Astrocyte (in vitro differentiated cells and primary cell): ENCODE measurements around the gene ANKRD44.

Source experiments
- EZH2 ChIP-seq: IDR thresholded peaks from 2 replicates; pipeline ENCODE4 v1.6.1; 2012; ENCODE audit warnings: mild to moderate bottlenecking, low read length, inconsistent platforms; ENCODE audit not compliant: insufficient read depth
- TF ChIP-seq, protein P1 (sequence below): IDR thresholded peaks from 2 replicates; pipeline ENCODE4 v1.5.1; 2011; ENCODE audit warnings: low read depth, mild to moderate bottlenecking, inconsistent platforms, low read length, moderate library complexity; ENCODE audit not compliant: insufficient read depth

DNA sequence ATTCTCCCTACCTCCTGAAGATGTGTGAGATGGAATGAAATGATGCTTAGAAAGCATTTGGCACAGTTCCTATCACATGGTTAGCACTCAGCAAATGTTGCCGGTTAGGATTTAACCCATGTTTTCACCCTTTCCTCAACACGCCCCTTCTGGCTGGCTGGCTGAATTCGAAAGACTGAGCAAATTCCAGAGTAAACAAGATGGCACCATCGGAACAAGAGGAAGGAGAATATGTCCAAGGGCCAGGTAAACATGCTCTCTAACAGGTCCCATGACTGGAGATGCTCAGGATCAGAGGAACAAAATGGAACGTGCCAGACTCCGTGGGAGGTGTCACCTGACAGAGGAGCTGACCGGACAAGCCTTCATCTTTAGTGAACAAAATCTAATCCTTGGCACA, 145.6 kb downstream of the ANKRD44 start:
- TF ChIP-seq, protein P1, sequence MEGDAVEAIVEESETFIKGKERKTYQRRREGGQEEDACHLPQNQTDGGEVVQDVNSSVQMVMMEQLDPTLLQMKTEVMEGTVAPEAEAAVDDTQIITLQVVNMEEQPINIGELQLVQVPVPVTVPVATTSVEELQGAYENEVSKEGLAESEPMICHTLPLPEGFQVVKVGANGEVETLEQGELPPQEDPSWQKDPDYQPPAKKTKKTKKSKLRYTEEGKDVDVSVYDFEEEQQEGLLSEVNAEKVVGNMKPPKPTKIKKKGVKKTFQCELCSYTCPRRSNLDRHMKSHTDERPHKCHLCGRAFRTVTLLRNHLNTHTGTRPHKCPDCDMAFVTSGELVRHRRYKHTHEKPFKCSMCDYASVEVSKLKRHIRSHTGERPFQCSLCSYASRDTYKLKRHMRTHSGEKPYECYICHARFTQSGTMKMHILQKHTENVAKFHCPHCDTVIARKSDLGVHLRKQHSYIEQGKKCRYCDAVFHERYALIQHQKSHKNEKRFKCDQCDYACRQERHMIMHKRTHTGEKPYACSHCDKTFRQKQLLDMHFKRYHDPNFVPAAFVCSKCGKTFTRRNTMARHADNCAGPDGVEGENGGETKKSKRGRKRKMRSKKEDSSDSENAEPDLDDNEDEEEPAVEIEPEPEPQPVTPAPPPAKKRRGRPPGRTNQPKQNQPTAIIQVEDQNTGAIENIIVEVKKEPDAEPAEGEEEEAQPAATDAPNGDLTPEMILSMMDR, result no peak
- no peak for TF ChIP-seq EZH2
